Natural killer cell (primary cell): Measurements from ENCODE around the gene BPI. TPM values are rescaled to one million over a fixed set of nuclear protein-coding genes. Genes with fewer than 3 reads are reported as not detected.

Experiments
- ATAC-seq, 3 donors: fragments of 150-1000 bp in 2 of 3; fragments of 200-7000 bp in 1 of 3; cut with Tn5 transposase; 1 replicate in 1 of 3; 2 replicates in 2 of 3; pipeline ENCODE4 v1.10.0; 2021; ENCODE audit warnings: mild to moderate bottlenecking in 2 of 3, moderate library complexity in 2 of 3
- DNase-seq, 2 donors: peaks; one replicate each; pipeline versions ENCODE4 v3.0.0 to v3.0.0-alpha.2; 2013 to 2021; ENCODE audit warnings: mixed read lengths in 1 of 2
- H3K27ac ChIP-seq: one replicate; pipeline ENCODE4 v1.5.1; 2013; ENCODE audit warnings: mild to moderate bottlenecking, low read length
- H3K27me3 ChIP-seq: one replicate; pipeline ENCODE4 v1.6.1; 2013; ENCODE audit warnings: low read length; ENCODE audit not compliant: control insufficient read depth, insufficient read depth
- H3K36me3 ChIP-seq: one replicate; pipeline ENCODE4 v1.6.1; 2013; ENCODE audit warnings: low read length; ENCODE audit not compliant: control insufficient read depth, insufficient read depth
- H3K4me1 ChIP-seq: one replicate; pipeline ENCODE4 v1.6.1; 2013; ENCODE audit warnings: low read length; ENCODE audit not compliant: control insufficient read depth, insufficient read depth
- H3K4me3 ChIP-seq: one replicate; pipeline ENCODE4 v1.5.1; 2013; ENCODE audit warnings: low read length
- H3K9me3 ChIP-seq: one replicate; pipeline ENCODE4 v1.6.1; 2013; ENCODE audit warnings: low read length; ENCODE audit not compliant: control insufficient read depth, insufficient read depth
- H3K27ac Mint-ChIP-seq, 2 donors: one replicate each; pipeline ENCODE4 v1.8.0; 2022; ENCODE audit warnings: mild to moderate bottlenecking in 2 of 2, mixed read lengths in 2 of 2, moderate library complexity in 1 of 2
- H3K27me3 Mint-ChIP-seq, 2 donors: one replicate each; pipeline ENCODE4 v1.8.0; 2022; ENCODE audit warnings: low read depth in 2 of 2, mixed read lengths in 2 of 2
- H3K36me3 Mint-ChIP-seq: one replicate; pipeline ENCODE4 v1.8.0; 2022; ENCODE audit warnings: mixed read lengths
- H3K4me1 Mint-ChIP-seq, 2 donors: one replicate each; pipeline ENCODE4 v1.8.0; 2022; ENCODE audit warnings: mixed read lengths in 2 of 2
- H3K4me3 Mint-ChIP-seq: one replicate; pipeline ENCODE4 v1.8.0; 2022; ENCODE audit warnings: mild to moderate bottlenecking, moderate library complexity, mixed read lengths
- H3K9me3 Mint-ChIP-seq, 2 donors: one replicate each; pipeline ENCODE4 v1.8.0; 2022; ENCODE audit warnings: mixed read lengths in 2 of 2
- WGBS: methylation state at CpG from one replicate; pipeline ENCODE4 v1.1.7; 2013; ENCODE audit warnings: missing lambda C conversion rate; ENCODE audit not compliant: insufficient coverage; 5-methylcytosine and 5-hydroxymethylcytosine counted together
- intact Hi-C: fragments of 100-400 bp; cut with micrococcal nuclease; formaldehyde crosslinking; loops from one replicate; pipeline ENCODE4 v1.14.2; 2022
- total RNA-seq, 4 donors: library from RNA; stranded (reverse); fragments of 120-200 nt in 1 of 4; gene quantifications; one replicate each; pipeline versions ENCODE4 v1.2.3 to v1.2.4, GENCODE V29; 2013 to 2022
- TF ChIP-seq, protein P1 (sequence below): fragments of 200-600 bp; IDR thresholded peaks from one replicate; pipeline ENCODE4 v1.8.0; 2022; ENCODE audit warnings: antibody characterized with exemption

Gene BPI
- total RNA-seq, 3 donors from 2014 or later (not counting 1 experiment from before 2014, with no cell fraction given) = 0.20 TPM; not detected in 2

DNA sequence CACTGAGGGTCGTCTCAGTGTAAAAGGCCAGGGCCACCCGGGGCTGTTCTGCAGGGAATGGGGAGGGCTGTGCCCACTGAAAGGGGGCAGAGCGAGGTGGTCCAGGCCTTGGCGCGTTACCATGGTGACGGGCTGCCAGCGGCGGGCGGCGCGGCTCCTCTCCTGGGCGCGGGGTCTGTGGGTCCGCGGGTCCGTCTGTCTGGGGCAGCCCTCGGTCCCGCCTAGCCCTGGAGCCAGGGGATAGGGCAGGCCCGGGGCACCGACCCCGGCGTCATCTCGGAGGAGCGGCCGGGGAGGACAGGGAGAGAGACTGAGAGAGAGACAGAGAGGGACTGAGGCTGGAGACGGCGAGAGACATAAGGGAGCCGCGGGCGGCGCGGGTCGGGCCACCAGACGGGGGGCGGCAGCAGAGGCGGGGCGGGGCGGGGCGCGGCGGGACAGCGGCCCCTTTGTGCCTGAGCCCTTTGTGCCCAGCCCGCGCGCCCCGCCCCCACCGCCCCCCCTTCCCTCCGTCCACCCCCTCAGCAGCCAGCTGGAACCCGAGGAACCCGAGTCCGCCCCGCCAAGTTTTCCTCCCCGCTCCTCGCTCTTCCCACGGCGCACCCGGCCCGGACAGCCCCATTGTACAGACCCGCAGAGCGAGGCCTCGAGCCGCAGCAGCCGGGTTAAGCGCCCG is 43.4 kb upstream of the BPI start, which contains the start of gene KIAA1755:
Gene KIAA1755, minus strand, starts transcription at position 358 of the 676 bp plus-strand sequence. Its CDS starts 235 bp downstream, at position 123.
- TF ChIP-seq, protein P1, sequence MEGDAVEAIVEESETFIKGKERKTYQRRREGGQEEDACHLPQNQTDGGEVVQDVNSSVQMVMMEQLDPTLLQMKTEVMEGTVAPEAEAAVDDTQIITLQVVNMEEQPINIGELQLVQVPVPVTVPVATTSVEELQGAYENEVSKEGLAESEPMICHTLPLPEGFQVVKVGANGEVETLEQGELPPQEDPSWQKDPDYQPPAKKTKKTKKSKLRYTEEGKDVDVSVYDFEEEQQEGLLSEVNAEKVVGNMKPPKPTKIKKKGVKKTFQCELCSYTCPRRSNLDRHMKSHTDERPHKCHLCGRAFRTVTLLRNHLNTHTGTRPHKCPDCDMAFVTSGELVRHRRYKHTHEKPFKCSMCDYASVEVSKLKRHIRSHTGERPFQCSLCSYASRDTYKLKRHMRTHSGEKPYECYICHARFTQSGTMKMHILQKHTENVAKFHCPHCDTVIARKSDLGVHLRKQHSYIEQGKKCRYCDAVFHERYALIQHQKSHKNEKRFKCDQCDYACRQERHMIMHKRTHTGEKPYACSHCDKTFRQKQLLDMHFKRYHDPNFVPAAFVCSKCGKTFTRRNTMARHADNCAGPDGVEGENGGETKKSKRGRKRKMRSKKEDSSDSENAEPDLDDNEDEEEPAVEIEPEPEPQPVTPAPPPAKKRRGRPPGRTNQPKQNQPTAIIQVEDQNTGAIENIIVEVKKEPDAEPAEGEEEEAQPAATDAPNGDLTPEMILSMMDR = no peak
- Mint-ChIP-seq H3K4me1 (peaks cover 4 to 14% of the 10 kb centered on the region in 2 donors), H3K36me3 (no peaks in the 10 kb centered on the region), H3K9me3 (no peaks in the 10 kb centered on the region), H3K27me3 (peaks cover 44 to 74% of the 10 kb centered on the region in 2 donors), H3K27ac (no peak within 1 kb of the TSS), H3K4me3 (no peak within 1 kb of the TSS)
- Histone ChIP-seq H3K27ac (no peak within 1 kb of the TSS), H3K9me3 (no peaks in the 10 kb centered on the region), H3K36me3 (no peaks in the 10 kb centered on the region), H3K4me3 (no peak within 1 kb of the TSS), H3K27me3 (peaks cover 18% of the 10 kb centered on the region), H3K4me1 (no peaks in the 10 kb centered on the region)
- WGBS = 12% methylated on average over 52 of the region's 65 CpGs
- no peak for DNase-seq
- intact Hi-C loops = no loop called here
- ATAC-seq = no peak

DNA sequence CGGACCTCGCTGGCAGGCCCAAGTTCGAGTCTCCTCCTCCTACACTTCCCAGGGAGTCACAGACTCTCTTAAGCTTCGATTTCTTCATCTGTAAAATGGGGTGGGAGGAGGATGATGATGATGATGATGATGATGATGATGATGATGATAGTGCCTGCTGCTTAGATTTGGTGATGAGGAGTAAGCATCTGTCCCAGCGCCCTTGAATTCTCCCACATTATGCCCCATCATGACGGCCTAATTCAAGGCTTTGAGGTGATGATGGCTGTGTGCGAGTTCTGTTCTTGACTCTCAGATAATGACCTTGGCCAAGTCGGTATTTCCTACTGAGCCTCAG is 42.9 kb upstream of the BPI start:
- WGBS = 64% methylated on average over 7 of the region's 8 CpGs
- Histone ChIP-seq H3K36me3 (no peaks in the 10 kb centered on the region), H3K27me3 (peaks cover 18% of the 10 kb centered on the region), H3K9me3 (no peaks in the 10 kb centered on the region), H3K4me1 (no peaks in the 10 kb centered on the region), H3K27ac (no peak overlapping the region), H3K4me3 (no peak overlapping the region)
- DNase-seq (no peak), ATAC-seq (no peak)
- Mint-ChIP-seq H3K27me3 (peaks cover 44 to 75% of the 10 kb centered on the region in 2 donors), H3K9me3 (no peaks in the 10 kb centered on the region), H3K4me1 (peaks cover 4 to 14% of the 10 kb centered on the region in 2 donors), H3K4me3 (no peak overlapping the region), H3K27ac (no peak overlapping the region), H3K36me3 (no peaks in the 10 kb centered on the region)
- intact Hi-C loops = no loop called here
- TF ChIP-seq, protein P1 = no peak

DNA sequence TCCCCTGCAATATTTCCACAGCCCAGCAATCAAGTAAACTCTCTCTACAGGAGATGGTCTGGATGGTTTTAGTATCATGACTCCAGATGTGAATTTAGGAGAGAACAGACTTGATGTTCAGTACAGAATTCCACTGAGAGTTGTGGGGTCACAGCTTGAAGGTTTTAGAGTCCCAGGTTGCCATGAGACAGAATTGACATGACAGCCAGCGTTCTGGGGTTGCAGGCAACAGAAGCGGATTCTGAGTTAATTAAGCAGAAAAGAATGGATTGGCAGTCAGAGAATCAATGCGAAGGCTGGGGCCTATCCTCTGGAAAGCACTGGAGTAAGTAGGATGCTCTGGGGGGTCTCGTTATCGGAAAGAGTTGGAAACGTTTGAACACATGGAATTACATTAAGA is 41.0 kb upstream of the BPI start:
- intact Hi-C loops = no loop called here
- Mint-ChIP-seq H3K36me3 (no peaks in the 10 kb centered on the region), H3K27ac (no peak overlapping the region)

More for the DNA sequence above, 41.0 kb upstream of the BPI start:
- TF ChIP-seq, protein P1 = no peak
- Histone ChIP-seq H3K4me1 (no peaks in the 10 kb centered on the region), H3K27ac (no peak overlapping the region), H3K36me3 (no peaks in the 10 kb centered on the region), H3K4me3 (no peak overlapping the region), H3K27me3 (peaks cover 18% of the 10 kb centered on the region), H3K9me3 (no peaks in the 10 kb centered on the region)
- Mint-ChIP-seq H3K4me1 (peaks cover 4 to 14% of the 10 kb centered on the region in 2 donors), H3K4me3 (no peak overlapping the region), H3K27me3 (peaks cover 46 to 69% of the 10 kb centered on the region in 2 donors), H3K9me3 (no peaks in the 10 kb centered on the region)
- no peak for ATAC-seq
- no peak for DNase-seq
- 93% methylated on average over 3 of the region's 6 CpGs for WGBS
